Sigmoid colon (tissue), 7 donors: Measurements from ENCODE around the gene GLG1. TPM values are rescaled to one million over a fixed set of nuclear protein-coding genes. Genes with fewer than 3 reads are reported as not detected.

Experiments
- DNase-seq: peaks from one replicate; pipeline ENCODE4 v3.0.0-alpha.2; 2019
- H3K27ac ChIP-seq, 4 donors: fragments of 200-600 bp; sonication (generic); one replicate each; pipeline ENCODE4 v1.5.1; 2016 to 2019; ENCODE audit warnings: mild to moderate bottlenecking in 1 of 4
- H3K27me3 ChIP-seq, 3 donors: fragments of 200-600 bp; sonication (generic); one replicate each; pipeline ENCODE4 v1.5.1; 2019; ENCODE audit warnings: mild to moderate bottlenecking in 1 of 3
- H3K36me3 ChIP-seq, 4 donors: fragments of 200-600 bp; sonication (generic); one replicate each; pipeline ENCODE4 v1.5.1; 2016 to 2019
- H3K4me1 ChIP-seq, 4 donors: fragments of 200-600 bp; sonication (generic); one replicate each; pipeline ENCODE4 v1.5.1; 2017 to 2019
- H3K4me3 ChIP-seq, 4 donors: fragments of 200-600 bp; sonication (generic); one replicate each; pipeline ENCODE4 v1.5.1; 2017 to 2019; ENCODE audit warnings: mild to moderate bottlenecking in 2 of 4, moderate library complexity in 1 of 4
- H3K9me3 ChIP-seq, 4 donors: fragments of 200-600 bp in 3 of 4; sonication (generic) in 3 of 4; one replicate each; pipeline versions ENCODE4 v1.5.1 to v1.6.1; 2013 to 2019
- EP300 ChIP-seq, 4 donors: sonication (generic); formaldehyde crosslinking; IDR thresholded peaks; one replicate each; pipeline ENCODE4 v1.6.1; 2017; ENCODE audit warnings: antibody characterized with exemption in 4 of 4
- POLR2A ChIP-seq, 2 donors: fragments of 450-650 bp; IDR thresholded peaks; one replicate each; pipeline ENCODE4 v1.6.1; 2016; ENCODE audit warnings: antibody characterized with exemption in 2 of 2, mild to moderate bottlenecking in 2 of 2, moderate library complexity in 2 of 2
- POLR2AphosphoS5 ChIP-seq, 4 donors: sonication (generic); formaldehyde crosslinking; IDR thresholded peaks; one replicate each; pipeline ENCODE4 v1.6.1; 2017; ENCODE audit warnings: antibody characterized with exemption in 4 of 4
- WGBS, 2 donors: extraction: QIAGEN DNeasy Blood & Tissue Kit; methylation state at CpG; one replicate each; pipeline ENCODE4 v1.1.7; 2013; 5-methylcytosine and 5-hydroxymethylcytosine counted together
- intact Hi-C: fragments of 100-400 bp; cut with DNase I; formaldehyde crosslinking; loops from one replicate; pipeline ENCODE4 v1.15.1; 2023
- polyA plus RNA-seq, 3 donors: library from polyadenylated mRNA; stranded (reverse); fragments of 200-250 nt; gene quantifications; one replicate each; pipeline ENCODE4 v1.2.3, GENCODE V29; 2013
- total RNA-seq, 4 donors: library from RNA; depleted of rRNA; stranded (reverse); fragments of >200 nt; gene quantifications; one replicate each; pipeline ENCODE4 v1.1.0, GENCODE V29; 2016
- TF ChIP-seq, protein P1 (sequence below), 4 experiments: fragments of 450-650 bp in 3 of 4; fragments of 200-600 bp in 1 of 4; IDR thresholded peaks; one replicate each; pipeline ENCODE4 v1.5.1; 2016 to 2019; ENCODE audit warnings: antibody characterized with exemption in 4 of 4, mild to moderate bottlenecking in 3 of 4, moderate library complexity in 2 of 4
- donor health status: healthy with polysubstance abuse.
- donor health status: Bipolar disorder and iron deficiency.
- donor health status: healthy.

The GLG1 gene
- total and polyA plus RNA-seq, 7 donors = 4.2 to 138 (median 78.7) TPM

DNA sequence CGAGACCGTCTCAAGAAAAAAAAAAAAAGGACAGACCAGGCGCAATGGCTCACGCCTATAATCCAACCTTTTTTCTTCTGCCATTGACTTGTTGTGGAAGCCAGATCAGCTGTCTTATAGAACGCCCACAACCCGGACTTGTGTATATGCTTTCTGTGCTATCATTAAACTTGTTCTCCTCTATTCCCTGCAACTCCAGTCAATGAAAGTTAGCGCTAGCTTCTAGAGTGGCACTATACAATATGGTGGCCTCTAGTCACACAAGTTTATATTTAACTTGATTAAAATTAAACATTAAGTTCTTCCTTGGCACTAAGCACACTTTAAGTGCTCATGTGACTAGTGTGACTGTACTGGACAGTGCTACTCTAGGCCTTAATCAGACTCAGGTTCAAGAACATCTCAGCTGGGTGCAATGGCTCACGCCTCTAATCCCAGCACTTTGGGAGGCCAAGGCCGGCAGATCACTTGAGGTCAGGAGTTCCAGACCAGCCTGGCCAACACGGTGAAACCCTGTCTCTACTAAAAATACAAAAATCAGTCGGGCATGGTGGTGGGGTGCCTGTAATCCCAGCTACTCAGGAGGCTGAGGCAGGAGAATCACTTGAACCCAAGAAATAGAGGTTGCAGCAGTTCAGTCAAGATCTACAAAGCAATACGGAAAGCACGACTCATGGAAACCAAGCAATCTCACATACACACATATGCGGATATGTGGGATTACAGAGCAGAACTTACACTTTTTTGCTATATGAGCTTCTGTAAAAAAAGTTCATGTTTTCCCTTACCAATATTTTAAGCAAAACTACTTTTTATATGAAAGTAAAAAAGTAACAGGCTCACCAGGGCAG lies 18.8 kb upstream of the GLG1 start:
- H3K27me3 ChIP-seq = no peaks in the 10 kb centered on the region
- H3K36me3 ChIP-seq = peaks cover 17 to 86% (median 45%) of the 10 kb centered on the region in 4 donors
- intact Hi-C loops = no loop called here
- H3K27ac ChIP-seq = no peak overlapping the region
- no peaks in the 10 kb centered on the region for H3K4me1 ChIP-seq
- TF ChIP-seq, protein P1, sequence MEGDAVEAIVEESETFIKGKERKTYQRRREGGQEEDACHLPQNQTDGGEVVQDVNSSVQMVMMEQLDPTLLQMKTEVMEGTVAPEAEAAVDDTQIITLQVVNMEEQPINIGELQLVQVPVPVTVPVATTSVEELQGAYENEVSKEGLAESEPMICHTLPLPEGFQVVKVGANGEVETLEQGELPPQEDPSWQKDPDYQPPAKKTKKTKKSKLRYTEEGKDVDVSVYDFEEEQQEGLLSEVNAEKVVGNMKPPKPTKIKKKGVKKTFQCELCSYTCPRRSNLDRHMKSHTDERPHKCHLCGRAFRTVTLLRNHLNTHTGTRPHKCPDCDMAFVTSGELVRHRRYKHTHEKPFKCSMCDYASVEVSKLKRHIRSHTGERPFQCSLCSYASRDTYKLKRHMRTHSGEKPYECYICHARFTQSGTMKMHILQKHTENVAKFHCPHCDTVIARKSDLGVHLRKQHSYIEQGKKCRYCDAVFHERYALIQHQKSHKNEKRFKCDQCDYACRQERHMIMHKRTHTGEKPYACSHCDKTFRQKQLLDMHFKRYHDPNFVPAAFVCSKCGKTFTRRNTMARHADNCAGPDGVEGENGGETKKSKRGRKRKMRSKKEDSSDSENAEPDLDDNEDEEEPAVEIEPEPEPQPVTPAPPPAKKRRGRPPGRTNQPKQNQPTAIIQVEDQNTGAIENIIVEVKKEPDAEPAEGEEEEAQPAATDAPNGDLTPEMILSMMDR (IDR thresholded peaks at IDR 0.05) = no peak
- TF ChIP-seq POLR2AphosphoS5 (IDR thresholded peaks at IDR 0.05) (no peak), EP300 (IDR thresholded peaks at IDR 0.05) (no peak), POLR2A (IDR thresholded peaks at IDR 0.05) (no peak)
- 91 to 92% methylated on average over 14 of the region's 14 CpGs for whole genome bisulfite sequencing, 2 donors
- no peak overlapping the region for H3K4me3 ChIP-seq
- DNase-seq = no peak
- H3K9me3 ChIP-seq = no peaks in the 10 kb centered on the region

DNA sequence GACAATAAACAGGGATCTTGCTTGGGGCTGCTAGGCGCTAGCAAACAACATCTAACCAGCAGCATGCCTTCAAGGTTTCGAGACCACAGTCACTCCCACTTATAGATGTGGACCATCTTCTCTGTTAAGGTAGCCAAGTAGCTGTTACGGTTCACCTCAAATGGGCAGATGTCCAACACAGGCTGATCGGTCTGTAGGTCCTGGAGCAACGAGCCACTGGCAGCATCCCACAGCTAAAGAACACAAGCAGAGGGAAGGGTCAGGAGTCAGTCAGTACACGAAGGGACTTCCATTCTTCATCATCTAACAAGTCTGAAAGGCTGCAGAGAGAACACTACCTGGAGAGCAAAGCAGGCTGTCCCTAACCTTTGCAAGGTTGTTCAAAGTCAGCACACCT lies 16.9 kb upstream of the GLG1 start:
- peaks cover 9 to 67% (median 34%) of the 10 kb centered on the region in 4 donors for H3K36me3 ChIP-seq
- no peak overlapping the region for H3K27ac ChIP-seq
- H3K9me3 ChIP-seq = no peaks in the 10 kb centered on the region
- WGBS, 2 donors = 87 to 90% methylated on average over 6 of the region's 6 CpGs
- H3K4me1 ChIP-seq = no peaks in the 10 kb centered on the region
- no peak for TF ChIP-seq EP300 (IDR thresholded peaks at IDR 0.05)
- TF ChIP-seq, protein P1 (IDR thresholded peaks at IDR 0.05) = no peak
- TF ChIP-seq POLR2A (IDR thresholded peaks at IDR 0.05) = no peak
- no peak for TF ChIP-seq POLR2AphosphoS5 (IDR thresholded peaks at IDR 0.05)
- no peak overlapping the region for H3K4me3 ChIP-seq
- intact Hi-C loops = no loop called here
- no peak for DNase-seq
- H3K27me3 ChIP-seq = no peaks in the 10 kb centered on the region

DNA sequence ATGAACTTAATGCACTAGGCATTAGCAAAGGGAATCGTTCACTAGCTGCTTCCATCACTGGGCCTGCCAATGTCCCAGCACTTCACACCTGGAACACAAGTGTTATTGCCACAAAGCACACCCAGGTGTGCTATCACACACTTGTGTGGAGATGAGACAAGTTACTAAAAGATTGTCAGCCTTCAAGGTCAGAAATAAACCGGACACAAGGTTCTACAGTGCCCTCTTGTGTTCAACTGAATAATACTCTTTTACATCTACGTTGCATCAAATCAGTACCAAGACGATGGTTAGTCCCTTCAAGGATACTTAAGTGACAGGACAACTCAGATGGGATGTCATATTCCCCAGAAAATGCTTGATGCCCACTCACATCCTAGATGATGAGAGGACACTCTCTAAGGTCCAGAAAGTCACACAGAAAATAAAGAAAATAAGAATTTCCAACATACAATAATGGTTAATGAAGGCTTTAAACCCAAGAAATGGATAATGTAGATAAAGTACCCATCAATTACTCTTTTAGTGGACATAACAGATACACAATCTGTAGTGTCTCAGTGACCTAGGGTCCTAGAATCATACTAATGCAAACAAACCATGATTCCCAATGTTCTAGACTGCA lies 16.4 kb upstream of the GLG1 start:
- no peaks in the 10 kb centered on the region for H3K9me3 ChIP-seq
- H3K4me3 ChIP-seq = no peak overlapping the region
- H3K27ac ChIP-seq = no peak overlapping the region
- 32 to 34% methylated on average over 4 of the region's 4 CpGs for WGBS, 2 donors
- no peaks in the 10 kb centered on the region for H3K27me3 ChIP-seq
- no peaks in the 10 kb centered on the region for H3K4me1 ChIP-seq
- H3K36me3 ChIP-seq = peaks cover 9 to 62% (median 33%) of the 10 kb centered on the region in 4 donors
- DNase-seq = no peak
- no peak for TF ChIP-seq POLR2A (IDR thresholded peaks at IDR 0.05)
- TF ChIP-seq, protein P1 (IDR thresholded peaks at IDR 0.05) = peak in 3 of 4 experiments; percentile 51 to 58 (median 57)
- intact Hi-C loops = no loop called here

DNA sequence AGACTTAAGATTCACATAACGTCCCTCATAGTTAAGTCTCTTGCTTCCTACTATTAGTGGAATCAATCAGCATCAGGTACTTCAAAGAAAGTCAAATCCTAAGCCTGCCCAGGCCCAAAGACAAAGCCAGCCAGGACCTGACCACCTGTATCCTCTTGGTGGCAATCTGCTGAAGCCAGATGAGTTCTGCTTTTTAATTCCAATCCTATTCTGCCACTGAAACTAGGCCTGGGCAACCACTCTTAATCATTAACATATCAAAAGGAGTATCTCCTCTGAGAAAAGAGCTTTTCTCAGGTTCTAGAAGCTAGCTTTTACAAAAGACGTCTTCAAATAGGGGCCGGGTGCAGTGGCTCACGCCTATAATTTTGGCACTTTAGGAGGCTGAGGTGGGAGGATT lies 15.1 kb upstream of the GLG1 start:
- Histone ChIP-seq H3K27me3 (no peaks in the 10 kb centered on the region), H3K27ac (no peak overlapping the region), H3K4me1 (no peaks in the 10 kb centered on the region), H3K9me3 (no peaks in the 10 kb centered on the region), H3K4me3 (no peak overlapping the region), H3K36me3 (peaks cover 9 to 49% (median 23%) of the 10 kb centered on the region in 4 donors)
- intact Hi-C loops = no loop called here
- WGBS, 2 donors = 95% methylated on average over 4 of the region's 4 CpGs
- TF ChIP-seq, protein P1 (IDR thresholded peaks at IDR 0.05) = no peak
- TF ChIP-seq EP300 (IDR thresholded peaks at IDR 0.05) (no peak), POLR2A (IDR thresholded peaks at IDR 0.05) (no peak), POLR2AphosphoS5 (IDR thresholded peaks at IDR 0.05) (no peak)
- DNase-seq = no peak
